IMR-90 (cell line): ENCODE results near the gene EPB41L2. TPM values are rescaled to one million over a fixed set of nuclear protein-coding genes. Genes with fewer than 3 reads are reported as not detected.

Experiments used
- ATAC-seq: fragments of 200-7000 bp; cut with Tn5 transposase; 2 replicates; pipeline ENCODE4 v1.9.1; 2020; ENCODE audit warnings: low read depth, mild to moderate bottlenecking, moderate library complexity
- BruUV-seq: library from RNA; stranded (reverse); fragments of 400-500 nt; replicated peaks from 2 replicates; lab custom pipeline; 2021; lab: Mats Ljungman, UMichigan
- CTCF ChIA-PET: fragments of 300-600 bp; formaldehyde crosslinking; extraction: SDS; loops from one replicate; lab custom pipeline; 2021; ENCODE audit warnings: antibody characterized with exemption; lab: Yijun Ruan, JAX
- POLR2A ChIA-PET: fragments of 300-600 bp; sonication (Branson Sonifier 250); formaldehyde crosslinking; loops from one replicate; lab custom pipeline; 2022; ENCODE audit warnings: antibody characterized with exemption; ENCODE audit not compliant: unreplicated experiment; lab: Charles Lee
- DNase-seq: peaks from one replicate; pipeline ENCODE4 v3.0.0; 2013
- H2AFZ ChIP-seq: replicated peaks from 2 replicates; pipeline ENCODE3; 2013; ENCODE audit warnings: low read length, mild to moderate bottlenecking; ENCODE audit not compliant: poor library complexity
- H2AK5ac ChIP-seq: 2 replicates; pipeline ENCODE4 v1.6.1; 2013; ENCODE audit warnings: low read depth, low read length, inconsistent platforms
- H2AK9ac ChIP-seq: replicated peaks from 2 replicates; pipeline ENCODE3; 2013; ENCODE audit warnings: mild to moderate bottlenecking, low read depth, low read length, moderate library complexity; ENCODE audit not compliant: poor library complexity
- H2BK120ac ChIP-seq: 2 replicates; pipeline ENCODE4 v1.6.1; 2013; ENCODE audit warnings: low read depth, low read length, inconsistent platforms
- H2BK15ac ChIP-seq: 3 replicates; pipeline ENCODE4 v1.6.1; 2013; ENCODE audit warnings: low read depth, low read length, inconsistent platforms
- H2BK20ac ChIP-seq: 2 replicates; pipeline ENCODE4 v1.6.1; 2013; ENCODE audit warnings: low read depth, mild to moderate bottlenecking, inconsistent platforms, low read length, moderate library complexity
- H2BK5ac ChIP-seq: 2 replicates; pipeline ENCODE4 v1.6.1; 2013; ENCODE audit warnings: mild to moderate bottlenecking, low read depth, low read length, inconsistent platforms; ENCODE audit not compliant: poor library complexity, severe bottlenecking
- H3K14ac ChIP-seq: replicated peaks from 2 replicates; pipeline ENCODE4 v1.6.1; 2013; ENCODE audit warnings: low read depth, low read length, inconsistent platforms
- H3K18ac ChIP-seq: 2 replicates; pipeline ENCODE4 v1.6.1; 2013; ENCODE audit warnings: low read depth, low read length, control low read depth
- H3K23ac ChIP-seq: 2 replicates; pipeline ENCODE4 v1.6.1; 2013; ENCODE audit warnings: low read depth, low read length, inconsistent platforms
- H3K27ac ChIP-seq: 2 replicates; pipeline ENCODE4 v1.5.1; 2013; ENCODE audit warnings: mild to moderate bottlenecking, control low read depth, low read length; ENCODE audit not compliant: insufficient read depth
- H3K27me3 ChIP-seq: 2 replicates; pipeline ENCODE4 v1.6.1; 2013; ENCODE audit warnings: low read length; ENCODE audit not compliant: control insufficient read depth, insufficient read depth
- H3K36me3 ChIP-seq: 2 replicates; pipeline ENCODE4 v1.6.1; 2013; ENCODE audit warnings: low read length, mixed read lengths; ENCODE audit not compliant: control insufficient read depth, insufficient read depth
- H3K4ac ChIP-seq: 2 replicates; pipeline ENCODE4 v1.6.1; 2013; ENCODE audit warnings: low read depth, low read length, inconsistent platforms
- H3K4me1 ChIP-seq: 2 replicates; pipeline ENCODE4 v1.6.1; 2013; ENCODE audit warnings: low read length, mixed read lengths; ENCODE audit not compliant: control insufficient read depth, insufficient read depth
- H3K4me2 ChIP-seq: 2 replicates; pipeline ENCODE4 v1.6.1; 2013; ENCODE audit warnings: low read depth, mild to moderate bottlenecking, control low read depth, low read length, moderate library complexity
- H3K4me3 ChIP-seq: 2 replicates; pipeline ENCODE4 v1.5.1; 2013; ENCODE audit warnings: low read depth, mild to moderate bottlenecking, control low read depth, low read length, moderate library complexity; ENCODE audit not compliant: insufficient read depth
- H3K56ac ChIP-seq: 2 replicates; pipeline ENCODE4 v1.6.1; 2013; ENCODE audit warnings: low read length, inconsistent platforms; ENCODE audit not compliant: insufficient read depth; ENCODE audit errors: extremely low read depth
- H3K79me1 ChIP-seq, 2 experiments: 2 replicates each; pipeline ENCODE4 v1.6.1; 2013; ENCODE audit warnings: low read length in 2 of 2, inconsistent platforms in 1 of 2, low read depth in 1 of 2
- H3K9ac ChIP-seq: 2 replicates; pipeline ENCODE4 v1.6.1; 2013; ENCODE audit warnings: low read depth, low read length, control low read depth
- H3K9me1 ChIP-seq: 2 replicates; pipeline ENCODE4 v1.6.1; 2013; ENCODE audit warnings: low read length, inconsistent platforms; ENCODE audit not compliant: insufficient read depth
- H3K9me3 ChIP-seq: 2 replicates; pipeline ENCODE4 v1.6.1; 2013; ENCODE audit warnings: low read length; ENCODE audit not compliant: control insufficient read depth, insufficient read depth
- H4K20me1 ChIP-seq: 2 replicates; pipeline ENCODE4 v1.6.1; 2013; ENCODE audit warnings: low read length, inconsistent platforms; ENCODE audit not compliant: insufficient read depth
- H4K5ac ChIP-seq: 2 replicates; pipeline ENCODE4 v1.6.1; 2013; ENCODE audit warnings: mild to moderate bottlenecking, low read depth, low read length, control low read depth
- H4K8ac ChIP-seq, 2 experiments: 2 replicates each; pipeline ENCODE4 v1.6.1; 2013; ENCODE audit warnings: low read depth in 2 of 2, low read length in 2 of 2, control low read depth in 1 of 2, inconsistent platforms in 1 of 2
- H4K91ac ChIP-seq: 2 replicates; pipeline ENCODE4 v1.6.1; 2013; ENCODE audit warnings: low read depth, low read length, inconsistent platforms; ENCODE audit not compliant: insufficient read depth
- BHLHE40 ChIP-seq: fragments of 150-350 bp; IDR thresholded peaks from 2 replicates; pipeline ENCODE4 v1.6.1; 2016; ENCODE audit warnings: mild to moderate bottlenecking, low read depth, low read length
- CEBPB ChIP-seq: IDR thresholded peaks from 2 replicates; pipeline ENCODE4 v1.6.1; 2012; ENCODE audit warnings: low read depth, low read length, improper control_type of control experiment
- CHD1 ChIP-seq: IDR thresholded peaks from 2 replicates; pipeline ENCODE4 v1.6.1; 2012; ENCODE audit warnings: low read depth, low read length, improper control_type of control experiment
- FOS ChIP-seq: fragments of 150-350 bp; IDR thresholded peaks from 2 replicates; pipeline ENCODE4 v1.6.1; 2016; ENCODE audit warnings: low read depth, low read length
- MAFK ChIP-seq: IDR thresholded peaks from 2 replicates; pipeline ENCODE4 v1.6.1; 2012; ENCODE audit warnings: low read depth, low read length, improper control_type of control experiment
- MAZ ChIP-seq: IDR thresholded peaks from 2 replicates; pipeline ENCODE4 v1.6.1; 2012; ENCODE audit warnings: low read depth, mild to moderate bottlenecking, low read length, improper control_type of control experiment, moderate library complexity, borderline replicate concordance
- MXI1 ChIP-seq: IDR thresholded peaks from 2 replicates; pipeline ENCODE4 v1.6.1; 2012; ENCODE audit warnings: low read depth, mild to moderate bottlenecking, low read length, moderate library complexity, borderline replicate concordance
- NFE2L2 ChIP-seq: fragments of 150-350 bp; IDR thresholded peaks from 2 replicates; pipeline ENCODE4 v1.6.1; 2016; ENCODE audit warnings: low read depth, mild to moderate bottlenecking, low read length
- POLR2A ChIP-seq: IDR thresholded peaks from 2 replicates; pipeline ENCODE4 v1.6.1; 2012; ENCODE audit warnings: mild to moderate bottlenecking, low read depth, low read length
- RAD21 ChIP-seq: IDR thresholded peaks from 2 replicates; pipeline ENCODE4 v1.6.1; 2012; ENCODE audit warnings: low read length, improper control_type of control experiment
- RCOR1 ChIP-seq: IDR thresholded peaks from 2 replicates; pipeline ENCODE4 v1.6.1; 2012; ENCODE audit warnings: mild to moderate bottlenecking, low read length, improper control_type of control experiment; ENCODE audit not compliant: insufficient replicate concordance
- RFX5 ChIP-seq: IDR thresholded peaks from 2 replicates; pipeline ENCODE4 v1.8.0; 2012; ENCODE audit warnings: low read depth, mild to moderate bottlenecking, low read length, moderate library complexity
- SMC3 ChIP-seq: fragments of 150-350 bp; IDR thresholded peaks from 2 replicates; pipeline ENCODE4 v1.6.1; 2016; ENCODE audit warnings: low read depth, mild to moderate bottlenecking, antibody characterized with exemption, low read length, moderate library complexity
- WGBS, 2 experiments: methylation state at CpG; one replicate each; pipeline versions ENCODE4 v1.1.5 to v1.1.7; 2013; ENCODE audit warnings: missing lambda C conversion rate in 2 of 2; ENCODE audit not compliant: insufficient read length in 1 of 2; ENCODE audit errors: extremely low coverage in 2 of 2; 5-methylcytosine and 5-hydroxymethylcytosine counted together
- dilution Hi-C: fragments of 300-500 bp; cut with HindIII; formaldehyde crosslinking; loops from one replicate; pipeline ENCODE4 v1.14.3; 2018; ENCODE audit warnings: low sequenced_read_pairs; ENCODE audit not compliant: unreplicated experiment
- in situ Hi-C: fragments of 300-500 bp; cut with MboI; formaldehyde crosslinking; loops from 3 replicates; pipeline ENCODE4 v1.14.3; 2019; ENCODE audit warnings: low sequenced_read_pairs, inconsistent platforms, mixed read lengths
- intact Hi-C: fragments of 100-400 bp; cut with micrococcal nuclease; formaldehyde crosslinking; loops from 2 replicates; pipeline ENCODE4 v1.10.0; 2022
- polyA plus RNA-seq, 3 experiments: library from polyadenylated mRNA; depleted of rRNA; stranded (reverse); fragments of >200 nt; gene quantifications; 2 replicates each; pipeline ENCODE4 v1.2.3, GENCODE V29; 2012; ENCODE audit warnings: low replicate concordance in 1 of 3
- total RNA-seq: library from RNA; depleted of rRNA; stranded (reverse); fragments of >200 nt; gene quantifications from 2 replicates; pipeline ENCODE4 v1.2.3, GENCODE V29; 2012
- TF ChIP-seq, protein P1 (sequence below): fragments of 150-350 bp; IDR thresholded peaks from 2 replicates; pipeline ENCODE4 v1.6.1; 2016; ENCODE audit warnings: low read depth, mild to moderate bottlenecking, low read length, moderate library complexity, borderline replicate concordance
- TF ChIP-seq, protein P2 (sequence below): conservative IDR thresholded peaks from 2 replicates; pipeline ENCODE4 v1.5.1; 2012; ENCODE audit warnings: mild to moderate bottlenecking, low read depth, low read length, improper control_type of control experiment
- TF ChIP-seq, protein P3 (sequence below): fragments of 150-350 bp; IDR thresholded peaks from 2 replicates; pipeline ENCODE4 v1.6.1; 2017; ENCODE audit warnings: mild to moderate bottlenecking, antibody characterized with exemption, low read length, low read depth

Gene EPB41L2
- total and polyA plus RNA-seq, 2 of the 4 experiments (the other 2 are of a cell fraction) = 85.7 to 99.8 TPM

DNA sequence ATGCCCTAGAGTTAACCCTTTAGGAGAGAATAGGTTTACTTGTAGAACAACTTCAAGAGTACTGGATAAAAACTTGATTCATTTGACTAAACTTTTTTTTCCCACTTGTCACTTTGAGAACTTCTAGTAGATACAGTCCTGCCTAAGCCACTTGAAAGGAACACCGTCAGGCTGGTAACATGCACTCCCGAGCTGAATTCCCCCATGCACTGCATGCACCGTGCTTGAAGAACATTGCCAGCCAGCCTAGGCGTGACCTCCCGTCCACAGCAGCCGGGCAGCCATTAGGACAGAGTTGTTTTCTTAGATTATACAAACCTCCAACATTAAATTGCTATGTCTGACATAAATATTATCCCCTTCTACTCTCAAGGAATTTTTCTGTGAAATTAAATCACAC, 183.2 kb downstream of the EPB41L2 start:
- no TSS peak for BruUV-seq
- in situ Hi-C loops = loop anchor here (5.0 to 10.0 kb wide), 3 partner anchors 237 to 655 kb away; no protein-coding TSS in a partner anchor
- no CpG with 5 or more reads among the region's 6 CpGs for WGBS, 2 experiments

More for the DNA sequence above, 183.2 kb downstream of the EPB41L2 start:
- DNase-seq (no peak), ATAC-seq (no peak)
- intact Hi-C loops = loop anchor here (10.0 kb wide), 2 partner anchors 375 to 715 kb away; no protein-coding TSS in a partner anchor
- Histone ChIP-seq H3K23ac (no peak overlapping the region), H3K4ac (no peak overlapping the region; the same call in 1 of the 2 replicates), H4K91ac (no peak overlapping the region), H3K18ac (no peak overlapping the region), H2BK5ac (no peak overlapping the region), H2AFZ (no peak overlapping the region), H3K27ac (no peak overlapping the region), H3K4me1 (no peaks in the 10 kb centered on the region; the same call in 1 of the 2 replicates), H3K79me1 (peaks cover 4 to 16% of the 10 kb centered on the region in 2 experiments; a peak in 3 of 4 replicates), H3K14ac (no peak overlapping the region), H2BK15ac (no peak overlapping the region), H3K56ac (no peak overlapping the region), H3K27me3 (no peaks in the 10 kb centered on the region), H3K9me1 (peaks cover 3% of the 10 kb centered on the region), H2AK9ac (no peak overlapping the region), H3K4me3 (no peak overlapping the region), H2AK5ac (no peak overlapping the region), H4K5ac (no peak overlapping the region), H4K8ac (no peak overlapping the region), H2BK120ac (no peak overlapping the region), H2BK20ac (no peak overlapping the region), H3K9me3 (no peaks in the 10 kb centered on the region), H3K9ac (no peak overlapping the region), H3K4me2 (no peak overlapping the region), H4K20me1 (no peaks in the 10 kb centered on the region), H3K36me3 (peaks cover 18% of the 10 kb centered on the region)
- dilution Hi-C loops = no loop called here
- POLR2A ChIA-PET = no interaction called here
- CTCF ChIA-PET = no interaction called here
- TF ChIP-seq, protein P1, sequence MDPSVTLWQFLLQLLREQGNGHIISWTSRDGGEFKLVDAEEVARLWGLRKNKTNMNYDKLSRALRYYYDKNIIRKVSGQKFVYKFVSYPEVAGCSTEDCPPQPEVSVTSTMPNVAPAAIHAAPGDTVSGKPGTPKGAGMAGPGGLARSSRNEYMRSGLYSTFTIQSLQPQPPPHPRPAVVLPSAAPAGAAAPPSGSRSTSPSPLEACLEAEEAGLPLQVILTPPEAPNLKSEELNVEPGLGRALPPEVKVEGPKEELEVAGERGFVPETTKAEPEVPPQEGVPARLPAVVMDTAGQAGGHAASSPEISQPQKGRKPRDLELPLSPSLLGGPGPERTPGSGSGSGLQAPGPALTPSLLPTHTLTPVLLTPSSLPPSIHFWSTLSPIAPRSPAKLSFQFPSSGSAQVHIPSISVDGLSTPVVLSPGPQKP = no peak
- TF ChIP-seq NFE2L2 (no peak), RCOR1 (no peak), BHLHE40 (no peak), POLR2A (no peak), RAD21 (no peak), MAFK (no peak), MXI1 (no peak), FOS (no peak), CHD1 (no peak), RFX5 (no peak), MAZ (no peak), CEBPB (no peak), SMC3 (no peak)
- TF ChIP-seq, protein P2, sequence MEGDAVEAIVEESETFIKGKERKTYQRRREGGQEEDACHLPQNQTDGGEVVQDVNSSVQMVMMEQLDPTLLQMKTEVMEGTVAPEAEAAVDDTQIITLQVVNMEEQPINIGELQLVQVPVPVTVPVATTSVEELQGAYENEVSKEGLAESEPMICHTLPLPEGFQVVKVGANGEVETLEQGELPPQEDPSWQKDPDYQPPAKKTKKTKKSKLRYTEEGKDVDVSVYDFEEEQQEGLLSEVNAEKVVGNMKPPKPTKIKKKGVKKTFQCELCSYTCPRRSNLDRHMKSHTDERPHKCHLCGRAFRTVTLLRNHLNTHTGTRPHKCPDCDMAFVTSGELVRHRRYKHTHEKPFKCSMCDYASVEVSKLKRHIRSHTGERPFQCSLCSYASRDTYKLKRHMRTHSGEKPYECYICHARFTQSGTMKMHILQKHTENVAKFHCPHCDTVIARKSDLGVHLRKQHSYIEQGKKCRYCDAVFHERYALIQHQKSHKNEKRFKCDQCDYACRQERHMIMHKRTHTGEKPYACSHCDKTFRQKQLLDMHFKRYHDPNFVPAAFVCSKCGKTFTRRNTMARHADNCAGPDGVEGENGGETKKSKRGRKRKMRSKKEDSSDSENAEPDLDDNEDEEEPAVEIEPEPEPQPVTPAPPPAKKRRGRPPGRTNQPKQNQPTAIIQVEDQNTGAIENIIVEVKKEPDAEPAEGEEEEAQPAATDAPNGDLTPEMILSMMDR = no peak
- TF ChIP-seq, protein P3, sequence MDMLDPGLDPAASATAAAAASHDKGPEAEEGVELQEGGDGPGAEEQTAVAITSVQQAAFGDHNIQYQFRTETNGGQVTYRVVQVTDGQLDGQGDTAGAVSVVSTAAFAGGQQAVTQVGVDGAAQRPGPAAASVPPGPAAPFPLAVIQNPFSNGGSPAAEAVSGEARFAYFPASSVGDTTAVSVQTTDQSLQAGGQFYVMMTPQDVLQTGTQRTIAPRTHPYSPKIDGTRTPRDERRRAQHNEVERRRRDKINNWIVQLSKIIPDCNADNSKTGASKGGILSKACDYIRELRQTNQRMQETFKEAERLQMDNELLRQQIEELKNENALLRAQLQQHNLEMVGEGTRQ = no peak
